ENCODE results near the gene CAPN5. TPM values are rescaled to one million over a fixed set of nuclear protein-coding genes. Genes with fewer than 3 reads are reported as not detected.
"Not testable (repeated sequence)": the region's sequence is repeated elsewhere in the genome, so short reads cannot be mapped to it uniquely, and the experiment has no call there.

The CAPN5 gene
- total RNA-seq, 2 experiments from 2014 or later: 0.43 to 0.65 TPM

DNA sequence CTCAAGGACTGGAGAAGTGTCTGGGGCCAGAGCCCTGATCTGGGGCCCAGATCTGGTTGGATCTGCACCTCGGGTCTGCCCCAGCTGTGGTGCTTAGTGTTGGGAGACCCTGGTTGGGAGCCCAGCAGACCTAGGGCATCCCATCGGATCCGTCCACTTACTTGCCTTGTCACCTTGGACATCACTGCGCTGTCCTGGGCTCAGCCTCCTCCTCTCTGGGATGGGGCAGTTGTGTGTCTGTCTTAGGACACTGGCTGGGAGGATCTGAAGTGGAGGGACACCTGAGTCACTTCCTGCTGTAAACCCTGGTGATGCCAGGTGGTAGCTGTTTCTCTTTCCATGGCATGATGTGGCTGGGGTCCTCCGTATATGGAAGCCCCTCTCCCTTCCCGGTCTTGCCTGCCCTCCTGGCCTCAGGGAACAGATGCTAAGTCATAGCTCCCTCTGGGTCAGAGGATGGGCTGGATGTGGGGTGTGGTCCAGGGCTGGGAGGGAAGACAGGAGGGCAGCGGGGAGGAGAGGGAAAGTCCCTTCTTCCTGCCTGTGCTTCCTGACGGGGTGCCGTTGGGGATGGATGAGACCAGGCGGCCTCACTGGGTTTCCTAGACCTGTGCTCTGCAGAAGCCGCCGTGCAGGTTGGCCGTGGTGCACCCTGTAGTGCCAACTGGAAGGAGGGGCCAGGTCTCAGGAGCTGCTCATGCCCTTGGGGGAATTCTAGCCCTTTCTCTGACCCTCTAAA lies 23.8 kb downstream of the CAPN5 start:
- no peaks in the 10 kb centered on the region for H3K27me3 Mint-ChIP-seq
- H3K4me3 Mint-ChIP-seq: no peak overlapping the region
- POLR2A ChIA-PET: interaction anchor here (1.7 kb wide), 1 partner anchor 8 kb away, joined by 10 read pairs; no protein-coding TSS in a partner anchor
- H3K27ac Mint-ChIP-seq: no peak overlapping the region
- H3K36me3 Mint-ChIP-seq (ENCODE audit: low read depth): no peaks in the 10 kb centered on the region
- peaks cover 6% of the 10 kb centered on the region for H3K4me1 Mint-ChIP-seq
- CTCF ChIA-PET: interaction anchor here (0.9 to 5.6 kb wide), 25 partner anchors 9 to 455 kb away, joined by 3 to 99 read pairs (median 5); partner anchors contain the start of gene CAPN5
- no peak for DNase-seq
- H3K9me3 Mint-ChIP-seq: no peaks in the 10 kb centered on the region

- peaks cover 6% of the 10 kb centered on the region for H3K4me1 Mint-ChIP-seq
- POLR2A ChIA-PET: interaction anchor here (1.6 to 1.7 kb wide), 2 partner anchors 9 to 44 kb away, joined by 8 to 10 read pairs; no protein-coding TSS in a partner anchor
- H3K4me3 Mint-ChIP-seq: no peak overlapping the region
- no peaks in the 10 kb centered on the region for H3K27me3 Mint-ChIP-seq
- no peak overlapping the region for H3K27ac Mint-ChIP-seq
- H3K36me3 Mint-ChIP-seq (ENCODE audit: low read depth): no peaks in the 10 kb centered on the region
- no peaks in the 10 kb centered on the region for H3K9me3 Mint-ChIP-seq
- CTCF ChIA-PET: interaction anchor here (0.6 to 5.6 kb wide), 31 partner anchors 9 to 455 kb away, joined by 3 to 99 read pairs (median 5); partner anchors contain the start of gene CAPN5
- peak; percentile 80 for DNase-seq
These were observed 24.6 kb downstream of the CAPN5 start for GRCh38 chr11:77091146-77091940.

DNA sequence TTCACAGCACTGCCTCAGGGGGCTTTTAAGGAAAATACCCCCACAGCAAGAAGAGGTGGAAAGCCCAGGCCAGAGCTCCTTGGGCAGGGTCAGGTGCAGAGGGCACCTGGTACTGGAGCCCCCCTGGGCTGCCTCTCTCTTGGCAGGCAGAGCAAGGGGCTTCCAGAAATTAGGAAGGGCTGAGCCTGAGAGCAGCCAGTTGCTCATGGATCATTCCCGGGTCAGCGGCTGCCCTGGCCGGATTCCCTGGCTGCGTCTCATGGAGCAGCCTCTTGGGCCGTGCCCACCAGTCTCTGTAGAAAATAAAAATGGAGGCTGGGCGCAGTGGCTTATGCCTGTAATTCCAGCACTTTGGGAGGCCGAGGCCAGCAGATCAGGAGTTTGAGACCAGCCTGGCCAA lies 25.6 kb downstream of the CAPN5 start:
- Mint-ChIP-seq H3K36me3 (ENCODE audit: low read depth) (no peaks in the 10 kb centered on the region), H3K4me1 (peaks cover 6% of the 10 kb centered on the region), H3K9me3 (no peaks in the 10 kb centered on the region), H3K4me3 (no peak overlapping the region), H3K27me3 (no peaks in the 10 kb centered on the region), H3K27ac (no peak overlapping the region)
- CTCF ChIA-PET: interaction anchor here (0.8 to 5.6 kb wide), 14 partner anchors 9 to 193 kb away, joined by 3 to 99 read pairs (median 9); no protein-coding TSS in a partner anchor
- POLR2A ChIA-PET: interaction anchor here (1.6 kb wide), 1 partner anchor 45 kb away, joined by 8 read pairs; no protein-coding TSS in a partner anchor
- no peak for DNase-seq

GRCh38 chr11:77093056-77093891 lies 26.5 kb downstream of the CAPN5 start:
- no peak overlapping the region for H3K4me3 Mint-ChIP-seq
- no peaks in the 10 kb centered on the region for H3K36me3 Mint-ChIP-seq (ENCODE audit: low read depth)
- no peaks in the 10 kb centered on the region for H3K9me3 Mint-ChIP-seq
- no peak overlapping the region for H3K27ac Mint-ChIP-seq
- no peak for DNase-seq
- H3K4me1 Mint-ChIP-seq: peaks cover 6% of the 10 kb centered on the region
- ChIA-PET POLR2A (no interaction called here), CTCF (interaction anchor here (1.1 to 5.6 kb wide), 5 partner anchors 11 to 48 kb away, joined by 3 to 99 read pairs (median 9); no protein-coding TSS in a partner anchor)
- H3K27me3 Mint-ChIP-seq: no peaks in the 10 kb centered on the region

DNA sequence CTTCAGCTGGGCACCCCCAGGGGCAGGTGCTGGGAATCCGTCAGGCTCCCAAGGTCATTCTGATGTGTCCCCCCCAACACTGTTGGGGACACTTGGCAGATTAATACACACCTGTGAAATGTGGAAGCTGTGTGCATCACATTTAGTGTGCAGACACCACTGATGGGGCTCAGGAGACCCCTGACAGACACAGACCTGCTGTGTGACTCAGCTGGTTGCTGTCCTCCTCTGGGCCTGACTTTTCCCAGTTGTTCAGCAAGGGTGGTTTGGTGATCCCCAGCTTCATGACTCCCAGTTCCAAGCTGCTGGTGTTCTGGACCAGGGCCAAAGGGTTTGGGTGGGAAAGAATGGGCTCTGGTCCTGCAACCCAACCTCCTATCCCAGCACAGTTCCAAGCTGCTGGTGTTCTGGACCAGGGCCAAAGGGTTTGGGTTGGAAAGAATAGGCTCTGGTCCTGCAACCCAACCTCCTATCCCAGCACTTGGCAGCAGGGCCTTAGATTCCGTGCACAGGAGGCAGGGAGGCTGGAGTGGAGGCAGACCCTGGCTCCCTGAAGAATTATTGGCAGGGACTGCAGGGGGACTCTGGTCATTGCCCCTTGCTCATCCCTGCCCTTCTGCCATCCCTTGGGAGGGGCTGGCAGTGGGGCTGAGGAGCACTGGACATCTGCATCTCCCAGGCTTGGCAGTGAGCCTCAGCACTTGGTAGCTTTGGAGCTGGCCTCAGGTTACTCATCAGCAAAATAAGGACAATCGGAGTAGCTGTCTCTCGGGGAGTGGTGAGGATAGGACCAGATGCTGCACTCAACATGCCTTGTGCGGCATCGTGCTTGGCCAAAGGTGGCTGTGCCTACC lies 27.4 kb downstream of the CAPN5 start:
- ChIA-PET CTCF (interaction anchor here (1.1 to 5.6 kb wide), 3 partner anchors 14 to 49 kb away, joined by 3 to 99 read pairs (median 4); no protein-coding TSS in a partner anchor), POLR2A (no interaction called here)
- Mint-ChIP-seq H3K4me3 (no peak overlapping the region), H3K27ac (no peak overlapping the region), H3K27me3 (no peaks in the 10 kb centered on the region), H3K9me3 (no peaks in the 10 kb centered on the region), H3K36me3 (ENCODE audit: low read depth) (no peaks in the 10 kb centered on the region), H3K4me1 (peaks cover 6% of the 10 kb centered on the region)
- no peak for DNase-seq

DNA sequence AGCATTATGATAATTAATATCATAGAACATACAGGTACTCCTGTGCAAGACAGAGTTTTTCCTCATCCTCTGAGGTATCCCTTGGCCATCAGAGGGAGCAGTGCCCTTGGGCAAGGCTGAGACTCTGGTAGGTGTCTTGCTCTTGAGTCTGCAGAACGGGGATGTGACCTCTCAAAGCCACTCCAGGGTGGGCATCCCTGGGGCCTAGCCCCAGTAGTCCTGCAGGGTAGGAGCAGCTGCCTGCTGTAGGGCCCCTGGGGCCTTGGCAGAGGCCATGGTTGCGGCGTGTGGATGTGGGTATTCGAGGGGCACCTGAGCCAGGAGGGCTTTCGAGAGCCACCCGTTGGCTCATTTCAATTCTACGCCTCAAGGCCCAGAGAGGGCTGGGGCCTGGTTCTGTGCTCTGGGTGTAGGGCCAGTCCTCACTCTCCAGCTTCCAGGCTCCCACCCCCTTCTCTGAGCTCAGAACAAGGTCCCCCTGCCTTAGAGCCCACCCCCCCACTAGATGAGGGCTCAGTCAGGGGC lies 28.1 kb downstream of the CAPN5 start:
- CTCF ChIA-PET: interaction anchor here (1.3 to 1.4 kb wide), 2 partner anchors 49 to 175 kb away, joined by 3 read pairs; no protein-coding TSS in a partner anchor
- H3K9me3 Mint-ChIP-seq: no peaks in the 10 kb centered on the region
- H3K4me1 Mint-ChIP-seq: peaks cover 6% of the 10 kb centered on the region
- H3K36me3 Mint-ChIP-seq (ENCODE audit: low read depth): no peaks in the 10 kb centered on the region
- H3K27ac Mint-ChIP-seq: no peak overlapping the region
- no peaks in the 10 kb centered on the region for H3K27me3 Mint-ChIP-seq
- no peak for DNase-seq
- POLR2A ChIA-PET: no interaction called here
- H3K4me3 Mint-ChIP-seq: no peak overlapping the region

DNA sequence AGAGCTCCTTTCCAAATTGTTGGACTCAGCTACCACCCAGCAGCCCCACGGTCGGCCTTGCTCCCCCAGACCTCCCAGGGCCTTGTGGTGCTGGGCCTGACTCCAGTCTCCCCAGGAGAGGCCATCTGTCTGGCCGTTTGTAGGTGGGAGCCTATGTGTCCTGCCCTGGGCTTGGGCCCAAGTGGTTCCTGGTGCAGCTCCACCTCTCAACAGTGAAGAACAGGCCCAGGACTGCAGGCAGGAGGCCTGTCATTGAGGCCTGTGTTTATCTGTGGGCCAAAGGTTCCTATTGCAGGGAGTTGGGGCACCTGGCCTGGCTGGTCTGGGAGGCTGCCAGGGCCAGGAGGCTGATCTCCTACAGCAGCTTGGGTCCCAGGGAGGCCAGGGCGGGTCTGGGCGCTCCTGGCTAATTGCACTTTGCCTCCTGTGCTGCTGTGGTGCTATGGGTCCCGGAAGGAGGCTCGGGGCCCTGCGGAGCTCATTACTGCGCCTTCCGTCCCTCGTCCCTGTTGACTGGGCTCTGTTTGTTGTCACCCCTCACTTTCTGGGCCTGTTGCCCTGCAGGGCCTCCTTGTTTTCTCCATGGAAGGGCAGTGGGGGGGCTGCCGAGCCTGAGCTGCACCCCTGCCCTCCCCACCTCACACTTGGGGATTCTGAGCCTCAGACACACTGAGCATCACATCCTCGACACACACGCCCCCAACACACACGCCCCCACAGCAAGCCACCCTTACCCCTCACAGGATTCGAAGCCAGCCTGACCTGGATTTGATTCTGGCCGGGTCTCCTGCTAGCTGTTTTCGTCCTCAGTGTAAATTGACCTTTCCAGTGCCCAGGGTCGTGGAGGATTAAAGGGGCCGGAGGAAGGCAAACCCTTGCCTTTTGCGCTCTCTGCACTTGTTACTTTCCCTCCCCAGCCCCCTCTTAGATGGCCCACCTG lies 29.1 kb downstream of the CAPN5 start:
- no peak for DNase-seq
- POLR2A ChIA-PET: no interaction called here
- Mint-ChIP-seq H3K9me3 (no peaks in the 10 kb centered on the region), H3K4me3 (no peak overlapping the region), H3K36me3 (ENCODE audit: low read depth) (no peaks in the 10 kb centered on the region), H3K4me1 (peaks cover 4% of the 10 kb centered on the region), H3K27me3 (no peaks in the 10 kb centered on the region), H3K27ac (no peak overlapping the region)
- CTCF ChIA-PET: interaction anchor here (1.4 kb wide), 1 partner anchor 176 kb away, joined by 3 read pairs; no protein-coding TSS in a partner anchor

- no peaks in the 10 kb centered on the region for H3K27me3 Mint-ChIP-seq
- CTCF ChIA-PET: interaction anchor here (0.7 kb wide), 1 partner anchor 38 kb away, joined by 5 read pairs; no protein-coding TSS in a partner anchor
- H3K4me1 Mint-ChIP-seq: no peaks in the 10 kb centered on the region
These were observed 29.8 kb downstream of the CAPN5 start for GRCh38 chr11:77096591-77097019.

GRCh38 chr11:77097180-77097579 lies 30.4 kb downstream of the CAPN5 start:
- DNase-seq; POLR2A ChIA-PET; H3K9me3 Mint-ChIP-seq; H3K27me3 Mint-ChIP-seq; H3K27ac Mint-ChIP-seq; H3K36me3 Mint-ChIP-seq (ENCODE audit: low read depth); H3K4me1 Mint-ChIP-seq; H3K4me3 Mint-ChIP-seq: not testable (repeated sequence)
- CTCF ChIA-PET: interaction anchor here (0.7 kb wide), 1 partner anchor 37 kb away, joined by 5 read pairs; no protein-coding TSS in a partner anchor

More at GRCh38 chr11:77096591-77097019, 29.8 kb downstream of the CAPN5 start:
- no peak for DNase-seq
- Mint-ChIP-seq H3K27ac (no peak overlapping the region), H3K9me3 (no peaks in the 10 kb centered on the region), H3K36me3 (ENCODE audit: low read depth) (no peaks in the 10 kb centered on the region), H3K4me3 (no peak overlapping the region)
- POLR2A ChIA-PET: no interaction called here

- Mint-ChIP-seq H3K4me3 (no peak overlapping the region), H3K27ac (no peak overlapping the region), H3K36me3 (ENCODE audit: low read depth) (no peaks in the 10 kb centered on the region), H3K27me3 (no peaks in the 10 kb centered on the region), H3K9me3 (no peaks in the 10 kb centered on the region), H3K4me1 (no peaks in the 10 kb centered on the region)
- ChIA-PET POLR2A (no interaction called here), CTCF (interaction anchor here (1.1 to 1.6 kb wide), 2 partner anchors 9 to 10 kb away, joined by 4 to 6 read pairs; no protein-coding TSS in a partner anchor)
- no peak for DNase-seq
These were observed 33.6 kb downstream of the CAPN5 start for GRCh38 chr11:77100166-77101042.

Data from activated CD4-positive, alpha-beta memory T cell treated with anti-CD3 and anti-CD28 coated beads, Interleukin-2, amount 10 ng/mL, durations not matched to agents 7 days and 5 days (primary cell).